Measurements from ENCODE around the gene PRR13. TPM values are rescaled to one million over a fixed set of nuclear protein-coding genes. Genes with fewer than 3 reads are reported as not detected.
A peak's percentile ranks its signal among the peaks of the same experiment; 100 is the strongest.

The PRR13 gene
- total and polyA plus RNA-seq, 2 of the 13 experiments (the other 11 are each of a cell fraction or from before 2014, with no cell fraction given), result 65.0 to 102 TPM

- ChIA-PET POLR2A (interaction anchor here (1.2 to 1.7 kb wide), 2 partner anchors 16 to 104 kb away, joined by 8 to 12 read pairs; partner anchors contain the start of genes AAAS and PRR13), CTCF (ENCODE audit: low intra/inter-chr PET ratio, low total read pairs) (no interaction called here)
- H3K9ac ChIP-seq (ENCODE audit: insufficient read depth, low read depth, low read length), result peak overlapping the region; percentile 61
- H3K4me2 ChIP-seq (ENCODE audit: low read depth, low read length), result peak overlapping the region; percentile 67
- no peak overlapping the region for H3K27ac ChIP-seq (ENCODE audit: extremely low read length, insufficient read depth, low read length)
- H3K4me1 ChIP-seq (ENCODE audit: insufficient read depth, low read length), result peaks cover 62% of the 10 kb centered on the region
- DNase-seq (ENCODE audit: low spot score), result no peak
- FAIRE-seq, result no peak
- no peak for TF ChIP-seq PLRG1 (conservative IDR thresholded peaks at IDR 0.05)
- TF ChIP-seq ZNF616 (CRISPR knock-in tag; IDR thresholded peaks at IDR 0.05; ENCODE audit: low read depth), result no peak
- no peak for TF ChIP-seq ZNF782 (CRISPR knock-in tag; IDR thresholded peaks at IDR 0.05; ENCODE audit: borderline replicate concordance)
- no peak for TF ChIP-seq KDM2A (CRISPR knock-in tag; IDR thresholded peaks at IDR 0.05; ENCODE audit: borderline replicate concordance, low read depth)
- TF ChIP-seq ELF1 (CRISPR knock-in tag; IDR thresholded peaks at IDR 0.05), result no peak
- no peak for TF ChIP-seq NR2F6 (IDR thresholded peaks at IDR 0.05)
- no peak for TF ChIP-seq NR2F6 (CRISPR knock-in tag; IDR thresholded peaks at IDR 0.05)
- no peak for TF ChIP-seq TP53 (CRISPR knock-in tag; conservative IDR thresholded peaks at IDR 0.05)
- no peak for TF ChIP-seq BORCS8-MEF2B (CRISPR knock-in tag; IDR thresholded peaks at IDR 0.05)
- TF ChIP-seq, protein P1, sequence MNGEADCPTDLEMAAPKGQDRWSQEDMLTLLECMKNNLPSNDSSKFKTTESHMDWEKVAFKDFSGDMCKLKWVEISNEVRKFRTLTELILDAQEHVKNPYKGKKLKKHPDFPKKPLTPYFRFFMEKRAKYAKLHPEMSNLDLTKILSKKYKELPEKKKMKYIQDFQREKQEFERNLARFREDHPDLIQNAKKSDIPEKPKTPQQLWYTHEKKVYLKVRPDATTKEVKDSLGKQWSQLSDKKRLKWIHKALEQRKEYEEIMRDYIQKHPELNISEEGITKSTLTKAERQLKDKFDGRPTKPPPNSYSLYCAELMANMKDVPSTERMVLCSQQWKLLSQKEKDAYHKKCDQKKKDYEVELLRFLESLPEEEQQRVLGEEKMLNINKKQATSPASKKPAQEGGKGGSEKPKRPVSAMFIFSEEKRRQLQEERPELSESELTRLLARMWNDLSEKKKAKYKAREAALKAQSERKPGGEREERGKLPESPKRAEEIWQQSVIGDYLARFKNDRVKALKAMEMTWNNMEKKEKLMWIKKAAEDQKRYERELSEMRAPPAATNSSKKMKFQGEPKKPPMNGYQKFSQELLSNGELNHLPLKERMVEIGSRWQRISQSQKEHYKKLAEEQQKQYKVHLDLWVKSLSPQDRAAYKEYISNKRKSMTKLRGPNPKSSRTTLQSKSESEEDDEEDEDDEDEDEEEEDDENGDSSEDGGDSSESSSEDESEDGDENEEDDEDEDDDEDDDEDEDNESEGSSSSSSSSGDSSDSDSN (CRISPR knock-in tag; IDR thresholded peaks at IDR 0.05), result no peak
- TF ChIP-seq KAT7 (CRISPR knock-in tag; IDR thresholded peaks at IDR 0.05; ENCODE audit: borderline replicate concordance), result no peak
- peak overlapping the region in 2 of 3 experiments; percentile 25 to 56; a peak in 3 of 6 replicates for H3K4me3 ChIP-seq (replicated peaks in 1 of 3; ENCODE audit: insufficient read depth in 1 of 3, low read depth in 2 of 3, low read length in 3 of 3)
- 24% methylated on average over 7 of the region's 9 CpGs for WGBS (ENCODE audit: low lambda C conversion rate)
- H3K36me3 ChIP-seq (replicated peaks in 1 of 2; ENCODE audit: control insufficient read depth in 1 of 2, insufficient read depth in 2 of 2, low read length in 2 of 2), result no peaks in the 10 kb centered on the region
- in situ Hi-C loops (cut with HindIII; ENCODE audit: extremely low pct_ligation_motif_present, low pct_unique_long_range_greater_than_20kb) (loop anchor here (5.0 kb wide), 1 partner anchor 78 kb away; no protein-coding TSS in a partner anchor), intact Hi-C loops (cut with micrococcal nuclease; ENCODE audit: unreplicated experiment) (loop anchor here (5.0 kb wide), 1 partner anchor 43 kb away; the partner anchor contains the start of gene SP1)
- H3K79me2 ChIP-seq (ENCODE audit: insufficient read depth, low read length), result no peaks in the 10 kb centered on the region
- no peaks in the 10 kb centered on the region for H4K20me1 ChIP-seq (ENCODE audit: insufficient read depth, low read length)
- H3K27me3 ChIP-seq (ENCODE audit: control insufficient read depth in 1 of 2, insufficient read depth in 2 of 2, low read length in 2 of 2), result 0 out of 5 replicates have a peak, but pooled peaks cover 0 to 4% of the 10 kb centered on the region in 2 experiments
- no TSS peak for BruUV-seq (replicated peaks)
- ATAC-seq, result peak; percentile 5; the same call in 2 of the 3 replicates
- H2AFZ ChIP-seq (ENCODE audit: low read length), result peak overlapping the region; percentile 77
- no peaks in the 10 kb centered on the region for H3K9me3 ChIP-seq (ENCODE audit: low read length)
Measured at GRCh38 chr12:53424626-53425514, 16.7 kb upstream of the PRR13 start.

All from HepG2 (cell line).